WTC11 (cell line): ENCODE data around the gene MYH9.

Source experiments
- ATF2 ChIP-seq: sonication (generic); formaldehyde crosslinking; IDR thresholded peaks from 2 replicates; pipeline ENCODE4 v1.8.1; 2022; ENCODE audit warnings: low read depth, missing genetic modification reagents, borderline replicate concordance
- KAT7 ChIP-seq: sonication (generic); formaldehyde crosslinking; IDR thresholded peaks from 2 replicates; pipeline ENCODE4 v1.8.1; 2023; ENCODE audit warnings: missing genetic modification reagents, mild to moderate bottlenecking, borderline replicate concordance
- ZNF138 ChIP-seq: sonication (generic); formaldehyde crosslinking; conservative IDR thresholded peaks from 2 replicates; pipeline ENCODE4 v1.8.1; 2022; ENCODE audit warnings: mild to moderate bottlenecking, moderate library complexity, missing genetic modification reagents
- TF ChIP-seq, protein P1 (sequence below): fragments of 200-600 bp; IDR thresholded peaks from 2 replicates; pipeline ENCODE4 v1.8.0; 2022; ENCODE audit warnings: antibody characterized with exemption
- TF ChIP-seq, protein P2 (sequence below): sonication (generic); formaldehyde crosslinking; IDR thresholded peaks from 2 replicates; pipeline ENCODE4 v1.8.0; 2023; ENCODE audit warnings: missing genetic modification reagents

DNA sequence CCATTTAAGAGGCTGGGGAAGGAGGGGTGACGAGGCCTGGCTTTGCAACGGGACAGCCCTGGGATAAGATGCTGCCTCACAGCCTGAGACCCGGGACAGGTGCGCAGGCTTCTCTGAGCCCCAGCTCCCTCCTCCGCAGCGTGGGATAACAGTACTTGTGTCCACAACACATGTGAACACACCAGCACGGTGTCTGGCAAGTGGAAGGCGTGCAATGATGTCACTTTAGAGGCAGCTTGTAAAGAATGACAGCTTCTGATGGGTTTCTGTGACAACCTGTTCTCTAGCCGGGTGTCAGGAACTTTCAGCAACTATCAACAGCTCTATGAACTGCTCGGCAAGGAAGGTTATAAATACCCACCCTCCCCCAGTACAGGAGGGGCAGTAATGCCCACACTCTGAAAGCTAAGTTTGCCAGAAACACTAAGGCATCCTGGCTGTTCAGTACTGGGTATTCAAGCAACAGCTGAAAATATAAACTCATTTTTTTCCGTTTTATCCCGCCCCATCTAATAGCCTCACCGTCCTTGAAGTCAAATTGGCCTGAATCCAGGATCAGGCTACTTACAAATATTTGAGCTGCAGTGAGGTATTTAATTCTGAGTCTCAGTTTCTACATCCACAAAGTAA lies 59.7 kb downstream of the MYH9 start:
- TF ChIP-seq, protein P1, sequence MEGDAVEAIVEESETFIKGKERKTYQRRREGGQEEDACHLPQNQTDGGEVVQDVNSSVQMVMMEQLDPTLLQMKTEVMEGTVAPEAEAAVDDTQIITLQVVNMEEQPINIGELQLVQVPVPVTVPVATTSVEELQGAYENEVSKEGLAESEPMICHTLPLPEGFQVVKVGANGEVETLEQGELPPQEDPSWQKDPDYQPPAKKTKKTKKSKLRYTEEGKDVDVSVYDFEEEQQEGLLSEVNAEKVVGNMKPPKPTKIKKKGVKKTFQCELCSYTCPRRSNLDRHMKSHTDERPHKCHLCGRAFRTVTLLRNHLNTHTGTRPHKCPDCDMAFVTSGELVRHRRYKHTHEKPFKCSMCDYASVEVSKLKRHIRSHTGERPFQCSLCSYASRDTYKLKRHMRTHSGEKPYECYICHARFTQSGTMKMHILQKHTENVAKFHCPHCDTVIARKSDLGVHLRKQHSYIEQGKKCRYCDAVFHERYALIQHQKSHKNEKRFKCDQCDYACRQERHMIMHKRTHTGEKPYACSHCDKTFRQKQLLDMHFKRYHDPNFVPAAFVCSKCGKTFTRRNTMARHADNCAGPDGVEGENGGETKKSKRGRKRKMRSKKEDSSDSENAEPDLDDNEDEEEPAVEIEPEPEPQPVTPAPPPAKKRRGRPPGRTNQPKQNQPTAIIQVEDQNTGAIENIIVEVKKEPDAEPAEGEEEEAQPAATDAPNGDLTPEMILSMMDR, result no peak
- TF ChIP-seq, protein P2, sequence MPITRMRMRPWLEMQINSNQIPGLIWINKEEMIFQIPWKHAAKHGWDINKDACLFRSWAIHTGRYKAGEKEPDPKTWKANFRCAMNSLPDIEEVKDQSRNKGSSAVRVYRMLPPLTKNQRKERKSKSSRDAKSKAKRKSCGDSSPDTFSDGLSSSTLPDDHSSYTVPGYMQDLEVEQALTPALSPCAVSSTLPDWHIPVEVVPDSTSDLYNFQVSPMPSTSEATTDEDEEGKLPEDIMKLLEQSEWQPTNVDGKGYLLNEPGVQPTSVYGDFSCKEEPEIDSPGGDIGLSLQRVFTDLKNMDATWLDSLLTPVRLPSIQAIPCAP, result no peak
- TF ChIP-seq KAT7, result no peak
- TF ChIP-seq ATF2 (CRISPR knock-in tag), result no peak
- no peak for TF ChIP-seq ZNF138 (CRISPR knock-in tag)
